ENCODE results near the gene ITGB7. TPM values are rescaled to one million over a fixed set of nuclear protein-coding genes. Genes with fewer than 3 reads are reported as not detected.

The ITGB7 gene
- polyA plus RNA-seq, 3 donors: 24.1 to 33.1 (median 28.4) TPM

GRCh38 chr12:53235164-53235563 lies 28.1 kb upstream of the ITGB7 start:
- H3K27ac ChIP-seq (ENCODE audit: low read depth in 1 of 2, low read length in 2 of 2): no peak overlapping the region
- TF ChIP-seq CTCF (IDR thresholded peaks at IDR 0.05): no peak
- H3K27ac Mint-ChIP-seq: no peak overlapping the region

GRCh38 chr12:53234271-53234914 lies 27.3 kb upstream of the ITGB7 start:
- Histone ChIP-seq H3K9ac (ENCODE audit: insufficient read depth, low read length, poor library complexity, severe bottlenecking) (no peak overlapping the region), H3K4me1 (ENCODE audit: control insufficient read depth in 1 of 2, insufficient read depth in 2 of 2, low read length in 2 of 2) (peaks cover 18 to 21% of the 10 kb centered on the region in 2 donors), H3K9me3 (replicated peaks in 1 of 2; ENCODE audit: control insufficient read depth in 1 of 2, insufficient read depth in 1 of 2, low read length in 2 of 2) (no peaks in the 10 kb centered on the region), H3K36me3 (replicated peaks in 1 of 2; ENCODE audit: control insufficient read depth in 1 of 2, insufficient read depth in 2 of 2, low read length in 2 of 2) (no peaks in the 10 kb centered on the region), H2AFZ (ENCODE audit: insufficient read depth, low read depth, low read length, poor library complexity, severe bottlenecking) (no peak overlapping the region), H3K4me3 (replicated peaks in 1 of 3; ENCODE audit: low read depth in 2 of 3, low read length in 3 of 3) (no peak overlapping the region), H4K20me1 (ENCODE audit: insufficient read depth, low read length) (no peaks in the 10 kb centered on the region), H3K27me3 (ENCODE audit: control insufficient read depth in 2 of 2, insufficient read depth in 2 of 2, low read length in 2 of 2) (peaks cover 10 to 54% of the 10 kb centered on the region in 2 donors), H3K4me2 (replicated peaks; ENCODE audit: extremely low read depth, low read length, poor library complexity, severe bottlenecking) (no peak overlapping the region), H3K79me2 (ENCODE audit: insufficient read depth, low read length) (no peaks in the 10 kb centered on the region), H3K27ac (ENCODE audit: low read depth in 1 of 2, low read length in 2 of 2) (no peak overlapping the region)
- TF ChIP-seq CTCF (IDR thresholded peaks at IDR 0.05): no peak
- H3K36me3 Mint-ChIP-seq: peaks cover 3 to 6% of the 10 kb centered on the region in 2 donors
- no peak for DNase-seq
- peaks cover 49 to 66% (median 63%) of the 10 kb centered on the region in 3 donors for H3K27me3 Mint-ChIP-seq (ENCODE audit: low read depth in 3 of 3)
- intact Hi-C loops (cut with micrococcal nuclease): no loop called here
- 4% methylated on average over 8 of the region's 12 CpGs for WGBS (ENCODE audit: insufficient coverage)
- no peak overlapping the region for H3K27ac Mint-ChIP-seq
- peaks cover 22% of the 10 kb centered on the region for H3K4me1 Mint-ChIP-seq
- H3K9me3 Mint-ChIP-seq: peaks cover 0 to 4% (median 0%) of the 10 kb centered on the region in 7 donors
- H3K4me3 Mint-ChIP-seq: peak overlapping the region in 1 of 2 donors; percentile 75

More at GRCh38 chr12:53235164-53235563, 28.1 kb upstream of the ITGB7 start:
- Histone ChIP-seq H4K20me1 (ENCODE audit: insufficient read depth, low read length) (no peaks in the 10 kb centered on the region), H3K36me3 (replicated peaks in 1 of 2; ENCODE audit: control insufficient read depth in 1 of 2, insufficient read depth in 2 of 2, low read length in 2 of 2) (no peaks in the 10 kb centered on the region), H3K9me3 (replicated peaks in 1 of 2; ENCODE audit: control insufficient read depth in 1 of 2, insufficient read depth in 1 of 2, low read length in 2 of 2) (no peaks in the 10 kb centered on the region), H3K9ac (ENCODE audit: insufficient read depth, low read length, poor library complexity, severe bottlenecking) (no peak overlapping the region), H3K4me1 (ENCODE audit: control insufficient read depth in 1 of 2, insufficient read depth in 2 of 2, low read length in 2 of 2) (peaks cover 18 to 21% of the 10 kb centered on the region in 2 donors), H3K4me3 (replicated peaks in 1 of 3; ENCODE audit: low read depth in 2 of 3, low read length in 3 of 3) (no peak overlapping the region), H2AFZ (ENCODE audit: insufficient read depth, low read depth, low read length, poor library complexity, severe bottlenecking) (no peak overlapping the region), H3K4me2 (replicated peaks; ENCODE audit: extremely low read depth, low read length, poor library complexity, severe bottlenecking) (no peak overlapping the region), H3K79me2 (ENCODE audit: insufficient read depth, low read length) (no peaks in the 10 kb centered on the region), H3K27me3 (ENCODE audit: control insufficient read depth in 2 of 2, insufficient read depth in 2 of 2, low read length in 2 of 2) (peaks cover 10 to 54% of the 10 kb centered on the region in 2 donors)
- peaks cover 22% of the 10 kb centered on the region for H3K4me1 Mint-ChIP-seq
- peaks cover 43 to 62% (median 56%) of the 10 kb centered on the region in 3 donors for H3K27me3 Mint-ChIP-seq (ENCODE audit: low read depth in 3 of 3)
- no peak for DNase-seq
- peak overlapping the region in 1 of 2 donors; percentile 55 for H3K4me3 Mint-ChIP-seq
- WGBS (ENCODE audit: insufficient coverage): 80% methylated on average over 1 of the region's 3 CpGs
- H3K9me3 Mint-ChIP-seq: peaks cover 0 to 4% (median 0%) of the 10 kb centered on the region in 7 donors
- peaks cover 3 to 6% of the 10 kb centered on the region in 2 donors for H3K36me3 Mint-ChIP-seq
- intact Hi-C loops (cut with micrococcal nuclease): no loop called here

Data from CD14-positive monocyte (primary cell).